HCT116 (cell line): Measurements from ENCODE around the gene TMEM132A. TPM values are rescaled to one million over a fixed set of nuclear protein-coding genes. Genes with fewer than 3 reads are reported as not detected.

ENCODE experiments used
- ATAC-seq: fragments of 200-7000 bp; cut with Tn5 transposase; 2 replicates; pipeline ENCODE4 v1.9.1; 2020; ENCODE audit warnings: mild to moderate bottlenecking, moderate library complexity
- BruUV-seq: library from RNA; stranded (reverse); fragments of 400-500 nt; replicated peaks from 2 replicates; lab custom pipeline; 2021; lab: Mats Ljungman, UMichigan
- CTCF ChIA-PET: fragments of 300-600 bp; sonication (Branson Sonifier 250); formaldehyde crosslinking; loops from one replicate; lab custom pipeline; 2021; ENCODE audit warnings: antibody characterized with exemption; lab: Charles Lee
- POLR2A ChIA-PET: fragments of 300-600, 350-600 bp; sonication (Branson Sonifier 250); formaldehyde crosslinking; loops from one replicate; lab custom pipeline; 2021; ENCODE audit warnings: antibody characterized with exemption; lab: Charles Lee
- RAD21 ChIA-PET, 2 experiments: fragments of 300-600 bp; sonication (Branson Sonifier 250); formaldehyde crosslinking; loops; one replicate each; lab custom pipeline; 2023; ENCODE audit warnings: low total read pairs in 2 of 2; ENCODE audit not compliant: uncharacterized antibody in 2 of 2, unreplicated experiment in 2 of 2, low non-redundant PET in 1 of 2; lab: Charles Lee
- DNase-seq: peaks from one replicate; pipeline ENCODE4 v3.0.0-alpha.2; 2010; ENCODE audit warnings: low read depth, low spot score
- H2AFZ ChIP-seq: fragments of 200-600 bp; shearing (Covaris generic), sonication (generic); 2 replicates; pipeline ENCODE4 v1.6.1; 2017; ENCODE audit warnings: low read depth, mixed run types, mixed read lengths, antibody characterized with exemption, low read length; ENCODE audit not compliant: poor library complexity, severe bottlenecking
- H3K27ac ChIP-seq: 2 replicates; pipeline ENCODE4 v1.5.1; 2012; ENCODE audit warnings: low read depth, low read length
- H3K27me3 ChIP-seq: fragments of 200-600 bp; sonication (generic); 2 replicates; pipeline ENCODE4 v1.6.1; 2016; ENCODE audit warnings: mixed run types, low read length, mixed read lengths; ENCODE audit not compliant: insufficient read depth
- H3K36me3 ChIP-seq, 2 experiments: fragments of 200-500 bp in 1 of 2; fragments of 200-600 bp in 1 of 2; sonication (Bioruptor generic) in 1 of 2; sonication (generic) in 1 of 2; 2 replicates each; pipeline versions ENCODE4 v1.5.1 to v1.6.1; 2014 to 2016; ENCODE audit warnings: low read length in 2 of 2, inconsistent platforms in 1 of 2, mixed read lengths in 1 of 2, mixed run types in 1 of 2; ENCODE audit not compliant: insufficient read depth in 2 of 2, control insufficient read depth in 1 of 2
- H3K4me1 ChIP-seq, 2 experiments: fragments of 200-600 bp in 1 of 2; sonication (generic) in 1 of 2; 2 replicates each; pipeline versions ENCODE4 v1.5.1 to v1.6.1; 2012 to 2017; ENCODE audit warnings: low read length in 2 of 2, inconsistent platforms in 1 of 2, mild to moderate bottlenecking in 1 of 2, mixed read lengths in 1 of 2, mixed run types in 1 of 2, moderate library complexity in 1 of 2; ENCODE audit not compliant: insufficient read depth in 2 of 2, control insufficient read depth in 1 of 2
- H3K4me2 ChIP-seq: fragments of 200-600 bp; sonication (generic); 2 replicates; pipeline ENCODE4 v1.6.1; 2017; ENCODE audit warnings: mixed run types, low read length, mixed read lengths
- H3K4me3 ChIP-seq, 2 experiments: fragments of 200-600 bp in 1 of 2; sonication (generic) in 1 of 2; replicated peaks in 1 of 2; 2 replicates each; pipeline ENCODE4 v1.5.1; 2011 to 2016; ENCODE audit warnings: low read length in 2 of 2, control low read depth in 1 of 2, low read depth in 1 of 2, mild to moderate bottlenecking in 1 of 2, mixed read lengths in 1 of 2, mixed run types in 1 of 2
- H3K79me2 ChIP-seq: fragments of 200-600 bp; sonication (generic); 2 replicates; pipeline ENCODE4 v1.6.1; 2017; ENCODE audit warnings: mild to moderate bottlenecking, mixed run types, low read length, moderate library complexity, mixed read lengths; ENCODE audit not compliant: insufficient read depth
- H3K9ac ChIP-seq: fragments of 200-600 bp; sonication (generic); 2 replicates; pipeline ENCODE4 v1.6.1; 2016; ENCODE audit warnings: low read length, mixed read lengths
- H3K9me2 ChIP-seq: fragments of 200-600 bp; sonication (generic), shearing (Covaris generic); 2 replicates; pipeline ENCODE4 v1.6.1; 2017; ENCODE audit warnings: mixed run types, mild to moderate bottlenecking, moderate library complexity; ENCODE audit not compliant: insufficient read depth
- H3K9me3 ChIP-seq, 2 experiments: fragments of 200-500 bp in 1 of 2; fragments of 200-600 bp in 1 of 2; sonication (Bioruptor generic) in 1 of 2; sonication (generic) in 1 of 2; 2 replicates each; pipeline ENCODE4 v1.6.1; 2014 to 2017; ENCODE audit warnings: low read length in 2 of 2, mixed read lengths in 2 of 2, inconsistent platforms in 1 of 2, low read depth in 1 of 2, mild to moderate bottlenecking in 1 of 2, mixed run types in 1 of 2, moderate library complexity in 1 of 2; ENCODE audit not compliant: control insufficient read depth in 1 of 2, insufficient read depth in 1 of 2
- H4K20me1 ChIP-seq: fragments of 200-600 bp; sonication (generic), shearing (Covaris generic); 2 replicates; pipeline ENCODE4 v1.6.1; 2017; ENCODE audit warnings: mixed run types, mild to moderate bottlenecking, moderate library complexity; ENCODE audit not compliant: insufficient read depth
- ATF3 ChIP-seq: IDR thresholded peaks from 2 replicates; pipeline ENCODE4 v1.6.1; 2012
- CBX3 ChIP-seq: IDR thresholded peaks from 2 replicates; pipeline ENCODE4 v1.6.1; 2012; ENCODE audit warnings: low read depth
- EZH2 ChIP-seq: fragments of 200-600 bp; sonication (generic); IDR thresholded peaks from 2 replicates; pipeline ENCODE4 v1.6.1; 2017; ENCODE audit warnings: antibody characterized with exemption, mixed run types
- EZH2phosphoT487 ChIP-seq: fragments of 200-600 bp; IDR thresholded peaks from 2 replicates; pipeline ENCODE4 v1.6.1; 2018; ENCODE audit warnings: antibody characterized with exemption, borderline replicate concordance
- FOSL1 ChIP-seq: IDR thresholded peaks from 2 replicates; pipeline ENCODE4 v1.6.1; 2012; ENCODE audit warnings: low read depth
- JUND ChIP-seq: IDR thresholded peaks from 2 replicates; pipeline ENCODE4 v1.6.1; 2012
- MAX ChIP-seq: IDR thresholded peaks from 2 replicates; pipeline ENCODE4 v1.6.1; 2012
- POLR2A ChIP-seq: IDR thresholded peaks from 2 replicates; pipeline ENCODE4 v1.7.0; 2011; ENCODE audit warnings: borderline replicate concordance; ENCODE audit not compliant: insufficient read depth, insufficient read length; ENCODE audit errors: extremely low read depth
- TCF7L2 ChIP-seq: IDR thresholded peaks from 2 replicates; pipeline ENCODE4 v1.7.0; 2011; ENCODE audit warnings: borderline replicate concordance, inconsistent platforms; ENCODE audit not compliant: insufficient read depth, insufficient read length; ENCODE audit errors: extremely low read depth
- YY1 ChIP-seq: IDR thresholded peaks from 2 replicates; pipeline ENCODE4 v1.6.1; 2011; ENCODE audit warnings: low read length, low read depth, moderate library complexity, mild to moderate bottlenecking; ENCODE audit not compliant: insufficient replicate concordance; ENCODE audit errors: extremely low read depth
- intact Hi-C: fragments of 100-400 bp; cut with micrococcal nuclease; formaldehyde crosslinking; loops from 2 replicates; pipeline ENCODE4 v1.10.0; 2022
- total RNA-seq: library from RNA; stranded (reverse); gene quantifications from one replicate; pipeline ENCODE4 v1.2.1, GENCODE V29; 2021; ENCODE audit not compliant: unreplicated experiment

The TMEM132A gene
- total RNA-seq, 1 experiment from 2014 or later, result 120 TPM

GRCh38 chr11:60891103-60891741 is 33.0 kb upstream of the TMEM132A start (continued):
- no peak for TF ChIP-seq TCF7L2
- TF ChIP-seq ATF3, result no peak

- Histone ChIP-seq H3K27me3 (no peaks in the 10 kb centered on the region), H3K4me3 (no peak overlapping the region), H3K9me2 (no peaks in the 10 kb centered on the region), H2AFZ (no peak overlapping the region), H3K4me2 (no peak overlapping the region), H3K79me2 (peaks cover 7% of the 10 kb centered on the region; the same call in 1 of the 2 replicates), H4K20me1 (peaks cover 7% of the 10 kb centered on the region; the same call in 1 of the 2 replicates), H3K36me3 (peaks cover 53 to 57% of the 10 kb centered on the region in 2 experiments), H3K9me3 (no peaks in the 10 kb centered on the region), H3K4me1 (peaks cover 0 to 3% of the 10 kb centered on the region in 2 experiments; a peak in 1 of 4 replicates), H3K9ac (no peak overlapping the region), H3K27ac (no peak overlapping the region)
- POLR2A ChIA-PET, result no interaction called here
- DNase-seq (no peak), ATAC-seq (no peak)
- intact Hi-C loops, result no loop called here
- CTCF ChIA-PET, result no interaction called here
- BruUV-seq, result no TSS peak
- TF ChIP-seq CBX3, result no peak
- TF ChIP-seq EZH2, result no peak
- no peak for TF ChIP-seq ATF3
- no peak for TF ChIP-seq POLR2A
- TF ChIP-seq YY1, result no peak
- no peak for TF ChIP-seq JUND
- no peak for TF ChIP-seq MAX
- no peak for TF ChIP-seq FOSL1
- TF ChIP-seq TCF7L2, result no peak
- TF ChIP-seq EZH2phosphoT487, result no peak
- RAD21 ChIA-PET, result no interaction called here
Observed at GRCh38 chr11:60895687-60896086, 28.6 kb upstream of the TMEM132A start.
